GM23338 (cell line): Measurements from ENCODE around the gene CLEC2B. TPM values are rescaled to one million over a fixed set of nuclear protein-coding genes. Genes with fewer than 3 reads are reported as not detected.
A peak's percentile ranks its signal among the peaks of the same experiment; 100 is the strongest.

Experiments used
- ATAC-seq: fragments of 200-7000 bp; cut with Tn5 transposase; 3 replicates; pipeline ENCODE4 v1.9.1; 2020
- DNase-seq: peaks from one replicate; pipeline ENCODE4 v3.0.0-alpha.2; 2015; ENCODE audit warnings: low spot score
- H2AFZ ChIP-seq: fragments of 200-600 bp; sonication (generic); 2 replicates; pipeline ENCODE4 v1.8.0; 2016; ENCODE audit warnings: antibody characterized with exemption, mild to moderate bottlenecking, moderate library complexity
- H3F3A ChIP-seq: fragments of 200-600 bp; sonication (generic); replicated peaks from 2 replicates; pipeline ENCODE4 v1.8.0; 2017; ENCODE audit warnings: antibody characterized with exemption, mixed run types, low read depth
- H3K27ac ChIP-seq: fragments of 200-600 bp; sonication (generic); 2 replicates; pipeline ENCODE4 v1.6.1; 2016; ENCODE audit warnings: low read depth
- H3K27me3 ChIP-seq: fragments of 200-600 bp; sonication (generic); 2 replicates; pipeline ENCODE4 v1.8.0; 2016; ENCODE audit warnings: mild to moderate bottlenecking, mixed run types, moderate library complexity; ENCODE audit not compliant: insufficient read depth
- H3K36me3 ChIP-seq: fragments of 200-600 bp; sonication (generic); 2 replicates; pipeline ENCODE4 v1.8.0; 2016; ENCODE audit warnings: mild to moderate bottlenecking; ENCODE audit not compliant: insufficient read depth
- H3K4me1 ChIP-seq: fragments of 200-600 bp; sonication (generic); 2 replicates; pipeline ENCODE4 v1.8.0; 2016; ENCODE audit warnings: mild to moderate bottlenecking, moderate library complexity; ENCODE audit not compliant: insufficient read depth
- H3K4me2 ChIP-seq: fragments of 200-600 bp; sonication (generic); 2 replicates; pipeline ENCODE4 v1.7.1; 2017; ENCODE audit warnings: mixed run types
- H3K4me3 ChIP-seq: fragments of 200-600 bp; sonication (generic); 2 replicates; pipeline ENCODE4 v1.6.1; 2016; ENCODE audit warnings: mixed run types
- H3K79me2 ChIP-seq: fragments of 200-600 bp; sonication (generic); replicated peaks from 2 replicates; pipeline ENCODE4 v1.8.0; 2017; ENCODE audit warnings: mild to moderate bottlenecking; ENCODE audit not compliant: insufficient read depth
- H3K9me2 ChIP-seq: fragments of 200-600 bp; sonication (generic); 2 replicates; pipeline ENCODE4 v1.8.0; 2017; ENCODE audit not compliant: insufficient read depth
- H4K20me1 ChIP-seq: fragments of 200-600 bp; sonication (generic); replicated peaks from 2 replicates; pipeline ENCODE4 v1.8.0; 2017; ENCODE audit warnings: mild to moderate bottlenecking; ENCODE audit not compliant: insufficient read depth
- H3K27ac Mint-ChIP-seq: 2 replicates; pipeline ENCODE4 v1.8.0; 2020; ENCODE audit warnings: inconsistent platforms, mild to moderate bottlenecking, moderate library complexity, mixed read lengths
- H3K27me3 Mint-ChIP-seq: 3 replicates; pipeline ENCODE4 v1.8.0; 2022; ENCODE audit warnings: low read depth, mild to moderate bottlenecking, moderate library complexity, mixed read lengths, inconsistent platforms; ENCODE audit not compliant: insufficient read depth, poor library complexity
- H3K36me3 Mint-ChIP-seq: 3 replicates; pipeline ENCODE4 v1.8.0; 2021; ENCODE audit warnings: low read depth, mild to moderate bottlenecking, inconsistent platforms, moderate library complexity, mixed read lengths
- H3K4me1 Mint-ChIP-seq: 3 replicates; pipeline ENCODE4 v1.8.0; 2020; ENCODE audit warnings: mild to moderate bottlenecking, inconsistent platforms, mixed read lengths
- H3K4me3 Mint-ChIP-seq: 3 replicates; pipeline ENCODE4 v1.8.0; 2021; ENCODE audit warnings: moderate library complexity, mild to moderate bottlenecking, inconsistent platforms, mixed read lengths
- H3K9me3 Mint-ChIP-seq: 3 replicates; pipeline ENCODE4 v1.8.0; 2020; ENCODE audit warnings: moderate library complexity, mild to moderate bottlenecking, inconsistent platforms, mixed read lengths
- CREB1 ChIP-seq: fragments of 250-450 bp; sonication (Bioruptor Pico); IDR thresholded peaks from 2 replicates; pipeline ENCODE4 v1.5.0; 2020; ENCODE audit warnings: low read depth, mild to moderate bottlenecking, moderate library complexity
- EZH2 ChIP-seq: fragments of 200-600 bp; sonication (generic); IDR thresholded peaks from one replicate; pipeline ENCODE4 v1.8.0; 2017; ENCODE audit warnings: antibody characterized with exemption, mild to moderate bottlenecking, low read depth; ENCODE audit not compliant: unreplicated experiment
- EZH2phosphoT487 ChIP-seq: fragments of 200-600 bp; sonication (generic); IDR thresholded peaks from one replicate; pipeline ENCODE4 v1.8.1; 2018; ENCODE audit warnings: antibody characterized with exemption; ENCODE audit not compliant: unreplicated experiment
- JUNB ChIP-seq: IDR thresholded peaks from one replicate; pipeline ENCODE4 v1.6.1; 2016; ENCODE audit warnings: antibody characterized with exemption; ENCODE audit not compliant: unreplicated experiment
- NANOG ChIP-seq: IDR thresholded peaks from 2 replicates; pipeline ENCODE4 v1.6.1; 2016; ENCODE audit warnings: antibody characterized with exemption, borderline replicate concordance
- POLR2AphosphoS5 ChIP-seq: IDR thresholded peaks from 2 replicates; pipeline ENCODE4 v1.6.1; 2016; ENCODE audit warnings: antibody characterized with exemption, low read depth
- STAT1 ChIP-seq: IDR thresholded peaks from one replicate; pipeline ENCODE4 v1.6.1; 2016; ENCODE audit warnings: antibody characterized with exemption; ENCODE audit not compliant: unreplicated experiment
- ZNF114 ChIP-seq: fragments of 250-450 bp; sonication (Bioruptor Pico); IDR thresholded peaks from 2 replicates; pipeline ENCODE4 v1.5.0; 2020; ENCODE audit warnings: mild to moderate bottlenecking, moderate library complexity
- ZNF331 ChIP-seq: fragments of 250-450 bp; sonication (Bioruptor Pico); IDR thresholded peaks from 2 replicates; pipeline ENCODE4 v1.5.0; 2020; ENCODE audit warnings: low read depth, mild to moderate bottlenecking, moderate library complexity
- polyA plus RNA-seq: library from polyadenylated mRNA; unstranded; fragments of >200 nt; fragmentation: Nextera tagmentation; extraction: Ambion mirVana; gene quantifications from 2 replicates; pipeline ENCODE4 v1.2.1, GENCODE V29; 2016
- total RNA-seq: library from RNA; depleted of rRNA; stranded (reverse); fragments of >200 nt; shearing (Covaris generic); gene quantifications from 2 replicates; pipeline ENCODE4 v1.2.3, GENCODE V29; 2014
- TF ChIP-seq, protein P1 (sequence below): IDR thresholded peaks from one replicate; pipeline ENCODE4 v1.6.1; 2018; ENCODE audit warnings: antibody characterized with exemption; ENCODE audit not compliant: unreplicated experiment
- TF ChIP-seq, protein P2 (sequence below), 2 experiments: fragments of 200-600 bp in 1 of 2; sonication (generic) in 1 of 2; conservative IDR thresholded peaks; 2 replicates each; pipeline versions ENCODE4 v1.5.1 to v1.6.1; 2016 to 2017; ENCODE audit warnings: antibody characterized with exemption in 2 of 2, low read depth in 2 of 2, mild to moderate bottlenecking in 2 of 2, moderate library complexity in 1 of 2
- TF ChIP-seq, protein P3 (sequence below): fragments of 250-450 bp; sonication (Bioruptor Pico); IDR thresholded peaks from 2 replicates; pipeline ENCODE4 v1.5.0; 2020; ENCODE audit warnings: mild to moderate bottlenecking, moderate library complexity

Gene CLEC2B
- total and polyA plus RNA-seq, 2 experiments from 2014 or later: not detected

DNA sequence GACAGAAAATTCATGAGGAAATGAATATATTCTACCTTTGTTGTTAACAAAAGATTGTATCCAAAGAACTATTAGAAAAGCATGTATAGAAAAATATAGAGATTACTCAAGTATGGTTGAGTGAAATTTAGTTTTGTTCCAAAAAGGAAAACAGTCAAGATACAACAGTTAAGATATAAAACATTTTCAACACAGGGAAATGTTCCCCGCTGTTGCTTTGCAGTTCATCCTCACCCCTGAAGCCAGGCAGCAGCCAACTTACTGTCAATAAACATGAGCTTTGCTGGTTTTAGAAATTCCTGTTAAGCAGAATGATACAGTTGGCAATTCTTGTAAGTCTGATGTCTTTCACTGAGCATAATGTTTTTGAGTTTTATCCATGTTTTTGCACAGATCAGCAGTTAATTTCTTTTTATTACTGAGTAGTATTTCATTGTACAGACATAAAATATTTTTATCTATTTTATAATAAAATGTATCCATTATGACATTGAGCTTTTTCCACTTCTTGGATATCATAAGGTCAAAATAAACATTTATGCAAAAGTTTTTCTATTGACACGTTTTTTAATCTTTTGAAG is 1.2 kb upstream of the CLEC2B start (continued):
- TF ChIP-seq, protein P1, sequence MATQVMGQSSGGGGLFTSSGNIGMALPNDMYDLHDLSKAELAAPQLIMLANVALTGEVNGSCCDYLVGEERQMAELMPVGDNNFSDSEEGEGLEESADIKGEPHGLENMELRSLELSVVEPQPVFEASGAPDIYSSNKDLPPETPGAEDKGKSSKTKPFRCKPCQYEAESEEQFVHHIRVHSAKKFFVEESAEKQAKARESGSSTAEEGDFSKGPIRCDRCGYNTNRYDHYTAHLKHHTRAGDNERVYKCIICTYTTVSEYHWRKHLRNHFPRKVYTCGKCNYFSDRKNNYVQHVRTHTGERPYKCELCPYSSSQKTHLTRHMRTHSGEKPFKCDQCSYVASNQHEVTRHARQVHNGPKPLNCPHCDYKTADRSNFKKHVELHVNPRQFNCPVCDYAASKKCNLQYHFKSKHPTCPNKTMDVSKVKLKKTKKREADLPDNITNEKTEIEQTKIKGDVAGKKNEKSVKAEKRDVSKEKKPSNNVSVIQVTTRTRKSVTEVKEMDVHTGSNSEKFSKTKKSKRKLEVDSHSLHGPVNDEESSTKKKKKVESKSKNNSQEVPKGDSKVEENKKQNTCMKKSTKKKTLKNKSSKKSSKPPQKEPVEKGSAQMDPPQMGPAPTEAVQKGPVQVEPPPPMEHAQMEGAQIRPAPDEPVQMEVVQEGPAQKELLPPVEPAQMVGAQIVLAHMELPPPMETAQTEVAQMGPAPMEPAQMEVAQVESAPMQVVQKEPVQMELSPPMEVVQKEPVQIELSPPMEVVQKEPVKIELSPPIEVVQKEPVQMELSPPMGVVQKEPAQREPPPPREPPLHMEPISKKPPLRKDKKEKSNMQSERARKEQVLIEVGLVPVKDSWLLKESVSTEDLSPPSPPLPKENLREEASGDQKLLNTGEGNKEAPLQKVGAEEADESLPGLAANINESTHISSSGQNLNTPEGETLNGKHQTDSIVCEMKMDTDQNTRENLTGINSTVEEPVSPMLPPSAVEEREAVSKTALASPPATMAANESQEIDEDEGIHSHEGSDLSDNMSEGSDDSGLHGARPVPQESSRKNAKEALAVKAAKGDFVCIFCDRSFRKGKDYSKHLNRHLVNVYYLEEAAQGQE: no peak
- no peak for TF ChIP-seq JUNB

DNA sequence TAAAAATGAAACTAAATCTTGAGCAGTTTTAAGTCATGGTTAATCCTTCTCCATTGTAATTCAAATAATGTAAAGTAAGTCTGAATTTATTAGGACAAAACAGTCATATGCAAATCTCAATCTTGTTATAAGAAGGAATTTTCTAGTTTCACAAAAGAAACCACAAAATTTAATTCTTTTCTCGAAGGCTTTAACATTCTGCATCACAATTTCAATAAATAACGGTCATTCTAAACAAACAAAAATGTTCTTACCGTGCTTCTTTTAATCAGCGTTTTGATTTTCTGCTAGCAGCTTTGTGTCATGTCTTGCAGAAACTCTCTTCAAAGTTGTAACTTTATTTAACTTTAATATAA is 225 bp downstream of the CLEC2B start:
- Mint-ChIP-seq H3K36me3 (no peaks in the 10 kb centered on the region), H3K27ac (no peak overlapping the region), H3K4me1 (peaks cover 15% of the 10 kb centered on the region; the same call in 2 of the 3 replicates), H3K4me3 (no peak overlapping the region), H3K27me3 (no peaks in the 10 kb centered on the region), H3K9me3 (no peaks in the 10 kb centered on the region)
- no peak for ATAC-seq
- no peaks in the 10 kb centered on the region for H3F3A ChIP-seq
- peak overlapping the region; percentile 18; the same call in 1 of the 2 replicates for H3K4me2 ChIP-seq
- no peaks in the 10 kb centered on the region for H3K36me3 ChIP-seq
- no peak for DNase-seq
- H2AFZ ChIP-seq: no peak overlapping the region
- H4K20me1 ChIP-seq: no peaks in the 10 kb centered on the region
- no peak overlapping the region for H3K27ac ChIP-seq
- peaks cover under 1% of the 10 kb centered on the region; the same call in 1 of the 2 replicates for H3K9me2 ChIP-seq
- H3K4me1 ChIP-seq: peaks cover 19% of the 10 kb centered on the region
- H3K4me3 ChIP-seq: no peak overlapping the region
- H3K27me3 ChIP-seq: no peaks in the 10 kb centered on the region
- no peaks in the 10 kb centered on the region for H3K79me2 ChIP-seq
- TF ChIP-seq, protein P2, sequence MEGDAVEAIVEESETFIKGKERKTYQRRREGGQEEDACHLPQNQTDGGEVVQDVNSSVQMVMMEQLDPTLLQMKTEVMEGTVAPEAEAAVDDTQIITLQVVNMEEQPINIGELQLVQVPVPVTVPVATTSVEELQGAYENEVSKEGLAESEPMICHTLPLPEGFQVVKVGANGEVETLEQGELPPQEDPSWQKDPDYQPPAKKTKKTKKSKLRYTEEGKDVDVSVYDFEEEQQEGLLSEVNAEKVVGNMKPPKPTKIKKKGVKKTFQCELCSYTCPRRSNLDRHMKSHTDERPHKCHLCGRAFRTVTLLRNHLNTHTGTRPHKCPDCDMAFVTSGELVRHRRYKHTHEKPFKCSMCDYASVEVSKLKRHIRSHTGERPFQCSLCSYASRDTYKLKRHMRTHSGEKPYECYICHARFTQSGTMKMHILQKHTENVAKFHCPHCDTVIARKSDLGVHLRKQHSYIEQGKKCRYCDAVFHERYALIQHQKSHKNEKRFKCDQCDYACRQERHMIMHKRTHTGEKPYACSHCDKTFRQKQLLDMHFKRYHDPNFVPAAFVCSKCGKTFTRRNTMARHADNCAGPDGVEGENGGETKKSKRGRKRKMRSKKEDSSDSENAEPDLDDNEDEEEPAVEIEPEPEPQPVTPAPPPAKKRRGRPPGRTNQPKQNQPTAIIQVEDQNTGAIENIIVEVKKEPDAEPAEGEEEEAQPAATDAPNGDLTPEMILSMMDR (conservative IDR thresholded peaks at IDR 0.05; ENCODE audit: low read depth in 2 of 2): no peak
- TF ChIP-seq, protein P3, sequence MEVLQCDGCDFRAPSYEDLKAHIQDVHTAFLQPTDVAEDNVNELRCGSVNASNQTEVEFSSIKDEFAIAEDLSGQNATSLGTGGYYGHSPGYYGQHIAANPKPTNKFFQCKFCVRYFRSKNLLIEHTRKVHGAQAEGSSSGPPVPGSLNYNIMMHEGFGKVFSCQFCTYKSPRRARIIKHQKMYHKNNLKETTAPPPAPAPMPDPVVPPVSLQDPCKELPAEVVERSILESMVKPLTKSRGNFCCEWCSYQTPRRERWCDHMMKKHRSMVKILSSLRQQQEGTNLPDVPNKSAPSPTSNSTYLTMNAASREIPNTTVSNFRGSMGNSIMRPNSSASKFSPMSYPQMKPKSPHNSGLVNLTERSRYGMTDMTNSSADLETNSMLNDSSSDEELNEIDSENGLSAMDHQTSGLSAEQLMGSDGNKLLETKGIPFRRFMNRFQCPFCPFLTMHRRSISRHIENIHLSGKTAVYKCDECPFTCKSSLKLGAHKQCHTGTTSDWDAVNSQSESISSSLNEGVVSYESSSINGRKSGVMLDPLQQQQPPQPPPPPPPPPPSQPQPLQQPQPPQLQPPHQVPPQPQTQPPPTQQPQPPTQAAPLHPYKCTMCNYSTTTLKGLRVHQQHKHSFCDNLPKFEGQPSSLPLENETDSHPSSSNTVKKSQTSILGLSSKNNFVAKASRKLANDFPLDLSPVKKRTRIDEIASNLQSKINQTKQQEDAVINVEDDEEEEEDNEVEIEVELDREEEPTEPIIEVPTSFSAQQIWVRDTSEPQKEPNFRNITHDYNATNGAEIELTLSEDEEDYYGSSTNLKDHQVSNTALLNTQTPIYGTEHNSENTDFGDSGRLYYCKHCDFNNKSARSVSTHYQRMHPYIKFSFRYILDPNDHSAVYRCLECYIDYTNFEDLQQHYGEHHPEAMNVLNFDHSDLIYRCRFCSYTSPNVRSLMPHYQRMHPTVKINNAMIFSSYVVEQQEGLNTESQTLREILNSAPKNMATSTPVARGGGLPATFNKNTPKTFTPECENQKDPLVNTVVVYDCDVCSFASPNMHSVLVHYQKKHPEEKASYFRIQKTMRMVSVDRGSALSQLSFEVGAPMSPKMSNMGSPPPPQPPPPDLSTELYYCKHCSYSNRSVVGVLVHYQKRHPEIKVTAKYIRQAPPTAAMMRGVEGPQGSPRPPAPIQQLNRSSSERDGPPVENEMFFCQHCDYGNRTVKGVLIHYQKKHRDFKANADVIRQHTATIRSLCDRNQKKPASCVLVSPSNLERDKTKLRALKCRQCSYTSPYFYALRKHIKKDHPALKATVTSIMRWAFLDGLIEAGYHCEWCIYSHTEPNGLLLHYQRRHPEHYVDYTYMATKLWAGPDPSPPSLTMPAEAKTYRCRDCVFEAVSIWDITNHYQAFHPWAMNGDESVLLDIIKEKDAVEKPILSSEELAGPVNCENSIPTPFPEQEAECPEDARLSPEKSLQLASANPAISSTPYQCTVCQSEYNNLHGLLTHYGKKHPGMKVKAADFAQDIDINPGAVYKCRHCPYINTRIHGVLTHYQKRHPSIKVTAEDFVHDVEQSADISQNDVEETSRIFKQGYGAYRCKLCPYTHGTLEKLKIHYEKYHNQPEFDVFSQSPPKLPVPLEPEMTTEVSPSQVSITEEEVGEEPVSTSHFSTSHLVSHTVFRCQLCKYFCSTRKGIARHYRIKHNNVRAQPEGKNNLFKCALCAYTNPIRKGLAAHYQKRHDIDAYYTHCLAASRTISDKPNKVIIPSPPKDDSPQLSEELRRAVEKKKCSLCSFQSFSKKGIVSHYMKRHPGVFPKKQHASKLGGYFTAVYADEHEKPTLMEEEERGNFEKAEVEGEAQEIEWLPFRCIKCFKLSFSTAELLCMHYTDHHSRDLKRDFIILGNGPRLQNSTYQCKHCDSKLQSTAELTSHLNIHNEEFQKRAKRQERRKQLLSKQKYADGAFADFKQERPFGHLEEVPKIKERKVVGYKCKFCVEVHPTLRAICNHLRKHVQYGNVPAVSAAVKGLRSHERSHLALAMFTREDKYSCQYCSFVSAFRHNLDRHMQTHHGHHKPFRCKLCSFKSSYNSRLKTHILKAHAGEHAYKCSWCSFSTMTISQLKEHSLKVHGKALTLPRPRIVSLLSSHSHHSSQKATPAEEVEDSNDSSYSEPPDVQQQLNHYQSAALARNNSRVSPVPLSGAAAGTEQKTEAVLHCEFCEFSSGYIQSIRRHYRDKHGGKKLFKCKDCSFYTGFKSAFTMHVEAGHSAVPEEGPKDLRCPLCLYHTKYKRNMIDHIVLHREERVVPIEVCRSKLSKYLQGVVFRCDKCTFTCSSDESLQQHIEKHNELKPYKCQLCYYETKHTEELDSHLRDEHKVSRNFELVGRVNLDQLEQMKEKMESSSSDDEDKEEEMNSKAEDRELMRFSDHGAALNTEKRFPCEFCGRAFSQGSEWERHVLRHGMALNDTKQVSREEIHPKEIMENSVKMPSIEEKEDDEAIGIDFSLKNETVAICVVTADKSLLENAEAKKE (CRISPR knock-in tag): no peak
- TF ChIP-seq EZH2: no peak
- no peak for TF ChIP-seq JUNB
- TF ChIP-seq ZNF114: no peak
- no peak for TF ChIP-seq EZH2phosphoT487
- no peak for TF ChIP-seq STAT1
- no peak for TF ChIP-seq NANOG
- TF ChIP-seq CREB1 (CRISPR knock-in tag): no peak
- TF ChIP-seq POLR2AphosphoS5: no peak
- TF ChIP-seq ZNF331: no peak
